ENCODE results near the gene PKP1. TPM values are rescaled to one million over a fixed set of nuclear protein-coding genes. Genes with fewer than 3 reads are reported as not detected.

PKP1 gene
- total RNA-seq, 4 donors from 2014 or later = 0.93 to 9.6 (median 3.6) TPM

- ATAC-seq (ENCODE audit: low FRiP score) (no peak), DNase-seq (ENCODE audit: low spot score) (no peak)
- TF ChIP-seq CTCF (IDR thresholded peaks at IDR 0.05) = no peak
Measured at GRCh38 chr1:201286445-201286844, 3.1 kb downstream of the PKP1 start.

- TF ChIP-seq CTCF (IDR thresholded peaks at IDR 0.05) = no peak
- ATAC-seq (ENCODE audit: low FRiP score) (no peak), DNase-seq (ENCODE audit: low spot score) (no peak)
Measured at GRCh38 chr1:201288007-201288406, 4.7 kb downstream of the PKP1 start.

GRCh38 chr1:201288765-201289164, 5.5 kb downstream of the PKP1 start:
- TF ChIP-seq CTCF (IDR thresholded peaks at IDR 0.05) = no peak
- no peak for ATAC-seq (ENCODE audit: low FRiP score)
- DNase-seq (ENCODE audit: low spot score) = no peak

- ATAC-seq (ENCODE audit: low FRiP score) (no peak), DNase-seq (ENCODE audit: low spot score) (no peak)
- no peak for TF ChIP-seq CTCF (IDR thresholded peaks at IDR 0.05)
Measured at GRCh38 chr1:201290551-201290950, 7.2 kb downstream of the PKP1 start.

- TF ChIP-seq CTCF (IDR thresholded peaks at IDR 0.05) = no peak
- DNase-seq (ENCODE audit: low spot score) (no peak), ATAC-seq (ENCODE audit: low FRiP score) (no peak)
Measured at GRCh38 chr1:201291916-201292315, 8.6 kb downstream of the PKP1 start.

- no peak for TF ChIP-seq CTCF (IDR thresholded peaks at IDR 0.05)
- DNase-seq (ENCODE audit: low spot score) (no peak), ATAC-seq (ENCODE audit: low FRiP score) (no peak)
Measured at GRCh38 chr1:201294876-201295275, 11.6 kb downstream of the PKP1 start.

- no peak for TF ChIP-seq CTCF (IDR thresholded peaks at IDR 0.05)
- no peak for DNase-seq (ENCODE audit: low spot score)
- ATAC-seq (ENCODE audit: low FRiP score) = no peak
Measured at GRCh38 chr1:201295346-201295745, 12.0 kb downstream of the PKP1 start.

Data from omental fat pad (tissue), 4 donors.